HUES48 (cell line): ENCODE measurements around the gene COL27A1.
A peak's percentile ranks its signal among the peaks of the same experiment; 100 is the strongest.

Source experiments
- H3K27ac ChIP-seq: one replicate; pipeline ENCODE4 v1.7.0; 2013; ENCODE audit warnings: low read depth, low read length, inconsistent platforms
- H3K27me3 ChIP-seq: 2 replicates; pipeline ENCODE4 v1.6.1; 2013; ENCODE audit warnings: mild to moderate bottlenecking, low read length; ENCODE audit not compliant: control insufficient read depth, insufficient read depth
- H3K36me3 ChIP-seq: 2 replicates; pipeline ENCODE4 v1.6.1; 2013; ENCODE audit warnings: low read length; ENCODE audit not compliant: control insufficient read depth, insufficient read depth
- H3K4me1 ChIP-seq: 2 replicates; pipeline ENCODE4 v1.6.1; 2013; ENCODE audit warnings: mild to moderate bottlenecking, low read length; ENCODE audit not compliant: control insufficient read depth, insufficient read depth
- H3K4me3 ChIP-seq: 2 replicates; pipeline ENCODE4 v1.5.1; 2013; ENCODE audit warnings: mild to moderate bottlenecking, low read depth, low read length
- H3K9ac ChIP-seq: 2 replicates; pipeline ENCODE4 v1.6.1; 2013; ENCODE audit warnings: mild to moderate bottlenecking, low read depth, low read length, moderate library complexity
- H3K9me3 ChIP-seq: 2 replicates; pipeline ENCODE4 v1.6.1; 2013; ENCODE audit warnings: low read length; ENCODE audit not compliant: control insufficient read depth, insufficient read depth

Gene COL27A1

GRCh38 chr9:114226246-114227055 is 71.1 kb downstream of the COL27A1 start:
- Histone ChIP-seq H3K27me3 (no peaks in the 10 kb centered on the region), H3K4me1 (peaks cover 21% of the 10 kb centered on the region), H3K36me3 (no peaks in the 10 kb centered on the region), H3K9me3 (no peaks in the 10 kb centered on the region), H3K27ac (peak overlapping the region; percentile 79), H3K4me3 (no peak overlapping the region), H3K9ac (no peak overlapping the region)

GRCh38 chr9:114227288-114228015 is 72.1 kb downstream of the COL27A1 start:
- no peaks in the 10 kb centered on the region for H3K27me3 ChIP-seq
- no peak overlapping the region for H3K9ac ChIP-seq
- H3K4me1 ChIP-seq: peaks cover 21% of the 10 kb centered on the region
- H3K27ac ChIP-seq: no peak overlapping the region
- H3K36me3 ChIP-seq: no peaks in the 10 kb centered on the region
- no peak overlapping the region for H3K4me3 ChIP-seq
- no peaks in the 10 kb centered on the region for H3K9me3 ChIP-seq

GRCh38 chr9:114228016-114228808 is 72.9 kb downstream of the COL27A1 start:
- no peaks in the 10 kb centered on the region for H3K9me3 ChIP-seq
- H3K4me3 ChIP-seq: no peak overlapping the region
- no peaks in the 10 kb centered on the region for H3K27me3 ChIP-seq
- H3K36me3 ChIP-seq: no peaks in the 10 kb centered on the region
- no peak overlapping the region for H3K9ac ChIP-seq
- H3K4me1 ChIP-seq: peaks cover 21% of the 10 kb centered on the region
- no peak overlapping the region for H3K27ac ChIP-seq

GRCh38 chr9:114229295-114229694 is 74.0 kb downstream of the COL27A1 start:
- Histone ChIP-seq H3K4me3 (no peak overlapping the region), H3K9me3 (no peaks in the 10 kb centered on the region)

GRCh38 chr9:114230068-114230467 is 74.7 kb downstream of the COL27A1 start:
- H3K27me3 ChIP-seq: no peaks in the 10 kb centered on the region
- H3K4me3 ChIP-seq: no peak overlapping the region
- H3K9ac ChIP-seq: no peak overlapping the region
- peaks cover 11% of the 10 kb centered on the region for H3K4me1 ChIP-seq
- H3K27ac ChIP-seq: no peak overlapping the region
- no peaks in the 10 kb centered on the region for H3K36me3 ChIP-seq
- no peaks in the 10 kb centered on the region for H3K9me3 ChIP-seq

More at GRCh38 chr9:114229295-114229694, 74.0 kb downstream of the COL27A1 start:
- H3K27me3 ChIP-seq: no peaks in the 10 kb centered on the region
- H3K4me1 ChIP-seq: peaks cover 12% of the 10 kb centered on the region
- peak overlapping the region; percentile 21 for H3K27ac ChIP-seq
- no peaks in the 10 kb centered on the region for H3K36me3 ChIP-seq
- H3K9ac ChIP-seq: no peak overlapping the region

GRCh38 chr9:114231273-114231672 is 75.9 kb downstream of the COL27A1 start:
- Histone ChIP-seq H3K9me3 (no peaks in the 10 kb centered on the region), H3K27ac (no peak overlapping the region), H3K9ac (no peak overlapping the region), H3K4me3 (no peak overlapping the region), H3K27me3 (no peaks in the 10 kb centered on the region), H3K36me3 (no peaks in the 10 kb centered on the region), H3K4me1 (peaks cover 6% of the 10 kb centered on the region; the same call in 1 of the 2 replicates)

GRCh38 chr9:114231719-114232449 is 76.5 kb downstream of the COL27A1 start:
- peaks cover 6% of the 10 kb centered on the region; the same call in 1 of the 2 replicates for H3K4me1 ChIP-seq
- no peaks in the 10 kb centered on the region for H3K27me3 ChIP-seq

GRCh38 chr9:114233491-114234185 is 78.3 kb downstream of the COL27A1 start:
- Histone ChIP-seq H3K9me3 (no peaks in the 10 kb centered on the region), H3K4me1 (peaks cover 6% of the 10 kb centered on the region; the same call in 1 of the 2 replicates), H3K9ac (no peak overlapping the region), H3K27ac (no peak overlapping the region), H3K4me3 (no peak overlapping the region), H3K27me3 (no peaks in the 10 kb centered on the region), H3K36me3 (no peaks in the 10 kb centered on the region)

More at GRCh38 chr9:114231719-114232449, 76.5 kb downstream of the COL27A1 start:
- no peak overlapping the region for H3K9ac ChIP-seq
- H3K9me3 ChIP-seq: no peaks in the 10 kb centered on the region
- no peaks in the 10 kb centered on the region for H3K36me3 ChIP-seq
- H3K27ac ChIP-seq: no peak overlapping the region
- H3K4me3 ChIP-seq: no peak overlapping the region

- H3K4me3 ChIP-seq: no peak overlapping the region
- H3K27me3 ChIP-seq: no peaks in the 10 kb centered on the region
- H3K36me3 ChIP-seq: no peaks in the 10 kb centered on the region
- H3K9me3 ChIP-seq: no peaks in the 10 kb centered on the region
- H3K9ac ChIP-seq: no peak overlapping the region
- no peak overlapping the region for H3K27ac ChIP-seq
- peaks cover 6% of the 10 kb centered on the region; the same call in 1 of the 2 replicates for H3K4me1 ChIP-seq
Observed at GRCh38 chr9:114235033-114235661, 79.8 kb downstream of the COL27A1 start.
